Activated B cell treated with CpG ODN at 0.5 μM for 24 hours (primary cell): ENCODE measurements around the gene PAPLN. TPM values are rescaled to one million over a fixed set of nuclear protein-coding genes. Genes with fewer than 3 reads are reported as not detected.

Experiments used
- ATAC-seq: fragments of 200-7000 bp; cut with Tn5 transposase; one replicate; pipeline ENCODE4 v1.10.0; 2021; ENCODE audit warnings: low read depth, mild to moderate bottlenecking, moderate library complexity
- CTCF ChIA-PET: fragments of 350-600 bp; sonication (Branson Sonifier 250); formaldehyde crosslinking; loops from one replicate; lab custom pipeline; 2021; ENCODE audit warnings: antibody characterized with exemption; lab: Charles Lee
- POLR2A ChIA-PET: fragments of 350-600 bp; sonication (Branson Sonifier 250); formaldehyde crosslinking; loops from one replicate; lab custom pipeline; 2021; ENCODE audit warnings: antibody characterized with exemption; lab: Charles Lee
- DNase-seq: peaks from one replicate; pipeline ENCODE4 v3.0.0; 2022
- H3K27ac Mint-ChIP-seq: one replicate; pipeline ENCODE4 v1.8.0; 2020; ENCODE audit warnings: mixed read lengths
- H3K27me3 Mint-ChIP-seq: one replicate; pipeline ENCODE4 v1.8.0; 2021; ENCODE audit warnings: mixed read lengths
- H3K36me3 Mint-ChIP-seq: one replicate; pipeline ENCODE4 v1.8.0; 2021; ENCODE audit warnings: low read depth, mixed read lengths
- H3K4me1 Mint-ChIP-seq: one replicate; pipeline ENCODE4 v1.8.0; 2021; ENCODE audit warnings: mixed read lengths
- H3K4me3 Mint-ChIP-seq: one replicate; pipeline ENCODE4 v1.8.0; 2020; ENCODE audit warnings: mild to moderate bottlenecking, mixed read lengths
- H3K9me3 Mint-ChIP-seq: one replicate; pipeline ENCODE4 v1.8.0; 2020; ENCODE audit warnings: mixed read lengths
- intact Hi-C: fragments of 100-400 bp; cut with micrococcal nuclease; formaldehyde crosslinking; loops from one replicate; pipeline ENCODE4 v1.15.1; 2024
- total RNA-seq: library from RNA; stranded (reverse); gene quantifications from 2 replicates; pipeline ENCODE4 v1.2.3, GENCODE V29; 2022
- TF ChIP-seq, protein P1 (sequence below): fragments of 200-600 bp; IDR thresholded peaks from one replicate; pipeline ENCODE4 v1.8.0; 2022; ENCODE audit warnings: antibody characterized with exemption, mild to moderate bottlenecking

The PAPLN gene
- total RNA-seq, 1 donor from 2014 or later = 0.42 TPM

DNA sequence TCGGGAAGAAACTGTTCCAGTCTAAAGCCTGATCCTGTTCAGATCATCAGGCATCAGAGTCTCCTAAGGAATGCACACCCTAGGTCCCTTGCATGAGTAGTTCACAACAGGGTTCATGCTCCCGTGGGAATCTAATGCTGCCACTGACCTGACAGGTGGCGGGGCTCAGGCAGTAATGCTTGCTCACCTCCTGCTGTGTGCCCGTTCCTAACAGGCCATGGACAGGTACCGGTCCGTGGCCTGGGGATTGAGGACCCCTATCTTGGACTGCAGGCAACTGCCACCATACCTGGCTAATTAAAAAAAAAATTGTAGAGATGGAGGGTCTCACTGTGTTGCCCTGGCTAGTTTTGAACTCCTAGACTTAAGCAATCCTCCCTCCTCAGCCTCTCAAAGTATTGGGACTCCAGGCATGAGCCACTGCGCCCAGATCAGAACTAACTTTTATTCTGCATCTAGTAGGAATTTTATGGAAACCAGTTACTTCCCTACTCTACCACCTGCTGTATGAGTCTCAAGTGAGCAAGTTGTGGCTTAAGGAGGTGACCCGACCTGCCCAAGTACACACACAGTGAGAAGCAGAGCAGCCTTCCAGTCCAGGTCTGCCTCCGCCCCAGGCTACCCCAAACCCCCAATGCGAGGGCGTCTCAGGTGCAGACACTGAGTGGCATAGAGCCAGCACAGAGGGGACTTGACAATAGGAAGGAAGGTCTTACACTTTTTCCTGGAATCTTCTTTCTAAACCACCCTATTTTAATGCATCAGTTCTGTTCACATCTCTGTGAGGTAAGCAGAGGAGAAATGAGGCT, 2.5 kb upstream of the PAPLN start:
- CTCF ChIA-PET = no interaction called here

DNA sequence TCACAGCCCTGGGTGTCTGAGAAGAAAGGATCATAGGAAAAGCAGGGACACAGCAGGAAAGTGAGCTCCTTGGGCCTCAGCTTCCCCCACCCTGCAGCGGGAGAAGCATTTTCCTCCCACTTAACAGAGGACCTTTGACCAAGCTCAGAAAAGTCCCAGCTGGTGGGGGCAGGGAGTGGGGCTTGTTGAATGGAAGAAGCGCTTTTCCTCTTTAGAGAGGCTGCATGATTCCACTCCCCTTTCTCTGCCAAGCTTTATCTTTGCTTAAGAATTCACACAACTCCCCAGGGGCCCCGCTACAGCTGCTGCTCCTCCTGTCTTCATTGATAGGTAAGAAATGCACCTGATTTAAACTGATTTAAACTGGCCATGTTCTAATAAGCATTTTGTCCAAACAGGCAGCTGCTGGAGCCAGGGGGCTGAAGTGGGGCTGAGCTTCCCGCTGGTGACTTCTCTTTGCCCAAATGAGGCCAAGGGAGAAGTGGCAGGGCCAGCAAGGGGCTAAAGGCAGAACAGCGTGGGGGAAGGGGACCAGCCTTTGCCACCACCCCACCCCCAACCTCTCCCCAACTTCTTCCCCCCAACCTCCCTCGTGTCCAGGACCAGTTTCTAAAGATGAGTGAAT, 1.7 kb upstream of the PAPLN start:
- H3K27ac Mint-ChIP-seq = no peak overlapping the region
- ChIA-PET POLR2A (interaction anchor here (2.0 kb wide), 1 partner anchor 10 kb away, joined by 5 read pairs; no protein-coding TSS in a partner anchor), CTCF (no interaction called here)
- H3K4me1 Mint-ChIP-seq = peaks cover 37% of the 10 kb centered on the region
- DNase-seq = no peak
- H3K4me3 Mint-ChIP-seq = no peak overlapping the region
- intact Hi-C loops = loop anchor here (5.0 kb wide), 1 partner anchor 47 kb away; no protein-coding TSS in a partner anchor
- no peak for ATAC-seq
- no peaks in the 10 kb centered on the region for H3K9me3 Mint-ChIP-seq
- TF ChIP-seq, protein P1, sequence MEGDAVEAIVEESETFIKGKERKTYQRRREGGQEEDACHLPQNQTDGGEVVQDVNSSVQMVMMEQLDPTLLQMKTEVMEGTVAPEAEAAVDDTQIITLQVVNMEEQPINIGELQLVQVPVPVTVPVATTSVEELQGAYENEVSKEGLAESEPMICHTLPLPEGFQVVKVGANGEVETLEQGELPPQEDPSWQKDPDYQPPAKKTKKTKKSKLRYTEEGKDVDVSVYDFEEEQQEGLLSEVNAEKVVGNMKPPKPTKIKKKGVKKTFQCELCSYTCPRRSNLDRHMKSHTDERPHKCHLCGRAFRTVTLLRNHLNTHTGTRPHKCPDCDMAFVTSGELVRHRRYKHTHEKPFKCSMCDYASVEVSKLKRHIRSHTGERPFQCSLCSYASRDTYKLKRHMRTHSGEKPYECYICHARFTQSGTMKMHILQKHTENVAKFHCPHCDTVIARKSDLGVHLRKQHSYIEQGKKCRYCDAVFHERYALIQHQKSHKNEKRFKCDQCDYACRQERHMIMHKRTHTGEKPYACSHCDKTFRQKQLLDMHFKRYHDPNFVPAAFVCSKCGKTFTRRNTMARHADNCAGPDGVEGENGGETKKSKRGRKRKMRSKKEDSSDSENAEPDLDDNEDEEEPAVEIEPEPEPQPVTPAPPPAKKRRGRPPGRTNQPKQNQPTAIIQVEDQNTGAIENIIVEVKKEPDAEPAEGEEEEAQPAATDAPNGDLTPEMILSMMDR = no peak
- H3K36me3 Mint-ChIP-seq = no peaks in the 10 kb centered on the region
- peaks cover 42% of the 10 kb centered on the region for H3K27me3 Mint-ChIP-seq

More for the DNA sequence above, 2.5 kb upstream of the PAPLN start:
- no peaks in the 10 kb centered on the region for H3K36me3 Mint-ChIP-seq
- ATAC-seq (no peak), DNase-seq (no peak)
- no peak overlapping the region for H3K4me3 Mint-ChIP-seq
- intact Hi-C loops = loop anchor here (5.0 kb wide), 1 partner anchor 48 kb away; no protein-coding TSS in a partner anchor
- H3K27ac Mint-ChIP-seq = no peak overlapping the region
- no peaks in the 10 kb centered on the region for H3K9me3 Mint-ChIP-seq
- POLR2A ChIA-PET = interaction anchor here (2.0 kb wide), 1 partner anchor 11 kb away, joined by 5 read pairs; no protein-coding TSS in a partner anchor
- TF ChIP-seq, protein P1 = no peak
- peaks cover 30% of the 10 kb centered on the region for H3K4me1 Mint-ChIP-seq
- H3K27me3 Mint-ChIP-seq = peaks cover 37% of the 10 kb centered on the region

DNA sequence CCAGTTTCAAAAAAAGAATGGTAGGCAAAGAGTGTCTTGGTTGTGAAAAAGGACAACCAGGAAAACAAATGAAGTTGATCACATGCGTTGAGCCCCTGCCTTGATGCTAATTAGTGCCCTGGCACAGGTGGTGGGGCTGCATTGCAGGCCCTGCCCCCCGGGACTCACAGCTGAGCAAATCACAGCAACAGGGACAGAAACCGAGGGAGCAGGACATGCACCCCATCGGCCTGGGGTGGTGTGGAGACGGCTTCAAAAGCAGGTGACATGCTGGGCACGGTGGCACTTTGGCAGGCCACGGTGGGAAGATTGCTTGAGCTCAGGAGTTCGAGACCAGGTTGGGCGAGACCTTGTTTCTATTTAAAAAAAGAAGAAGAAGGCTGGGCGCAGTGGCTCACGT, 1.1 kb upstream of the PAPLN start:
- no peak overlapping the region for H3K4me3 Mint-ChIP-seq

DNA sequence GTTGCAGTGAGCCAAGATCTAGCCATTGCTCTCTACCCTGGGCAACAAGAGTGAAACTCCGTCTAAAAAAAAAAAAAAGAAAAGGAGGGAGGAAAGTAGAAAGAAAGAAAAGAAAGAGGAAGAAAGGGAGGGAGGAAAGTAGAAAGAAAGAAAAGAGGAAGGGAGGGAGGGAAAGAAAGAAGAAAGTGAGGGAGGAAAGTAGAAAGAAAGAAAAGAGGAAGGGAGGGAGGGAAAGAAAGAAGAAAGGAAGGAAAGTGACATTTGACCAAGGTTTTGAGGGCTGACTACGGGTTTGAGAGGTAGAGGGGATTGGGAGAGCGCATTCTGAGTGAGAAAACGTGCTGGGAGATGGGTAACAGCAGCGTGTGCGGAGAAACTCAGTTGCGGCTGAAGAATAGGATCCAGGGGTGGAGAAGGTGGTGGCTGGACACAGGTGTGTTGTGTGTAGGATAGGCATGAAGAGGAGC, 521 bp upstream of the PAPLN start:
- POLR2A ChIA-PET = interaction anchor here (2.0 kb wide), 1 partner anchor 9 kb away, joined by 5 read pairs; no protein-coding TSS in a partner anchor
- no peak for ATAC-seq
- Mint-ChIP-seq H3K9me3 (no peaks in the 10 kb centered on the region), H3K27me3 (peaks cover 50% of the 10 kb centered on the region), H3K27ac (no peak overlapping the region), H3K36me3 (no peaks in the 10 kb centered on the region), H3K4me1 (peaks cover 49% of the 10 kb centered on the region), H3K4me3 (peak overlapping the region; percentile 83)
- TF ChIP-seq, protein P1 = no peak
- intact Hi-C loops = loop anchor here (5.0 kb wide), 1 partner anchor 46 kb away; no protein-coding TSS in a partner anchor
- CTCF ChIA-PET = no interaction called here
- no peak for DNase-seq

More for the DNA sequence above, 1.1 kb upstream of the PAPLN start:
- H3K9me3 Mint-ChIP-seq = no peaks in the 10 kb centered on the region
- intact Hi-C loops = loop anchor here (5.0 kb wide), 1 partner anchor 46 kb away; no protein-coding TSS in a partner anchor
- ATAC-seq (no peak), DNase-seq (no peak)
- ChIA-PET POLR2A (interaction anchor here (2.0 kb wide), 1 partner anchor 10 kb away, joined by 5 read pairs; no protein-coding TSS in a partner anchor), CTCF (no interaction called here)
- H3K36me3 Mint-ChIP-seq = no peaks in the 10 kb centered on the region
- peaks cover 47% of the 10 kb centered on the region for H3K27me3 Mint-ChIP-seq
- H3K27ac Mint-ChIP-seq = no peak overlapping the region
- H3K4me1 Mint-ChIP-seq = peaks cover 42% of the 10 kb centered on the region
- TF ChIP-seq, protein P1 = no peak
